Transverse colon (tissue), 4 donors: ENCODE results near the gene PIK3C2G.

Source experiments
- CTCF ChIP-seq, 5 experiments: fragments of 200-600 bp in 3 of 5; fragments of 450-650 bp in 2 of 5; sonication (generic) in 3 of 5; IDR thresholded peaks; 1 replicate in 2 of 5; 2 replicates in 3 of 5; pipeline ENCODE4 v1.5.1; 2016 to 2017; ENCODE audit warnings: antibody characterized with exemption in 5 of 5, inconsistent platforms in 3 of 5, mild to moderate bottlenecking in 2 of 5, moderate library complexity in 1 of 5
- EP300 ChIP-seq: sonication (generic); formaldehyde crosslinking; IDR thresholded peaks from one replicate; pipeline ENCODE4 v1.6.1; 2017; ENCODE audit warnings: antibody characterized with exemption, low read depth
- POLR2A ChIP-seq: fragments of 450-650 bp; IDR thresholded peaks from one replicate; pipeline ENCODE4 v1.6.1; 2016; ENCODE audit warnings: antibody characterized with exemption, mild to moderate bottlenecking, moderate library complexity
- POLR2AphosphoS5 ChIP-seq, 3 donors: sonication (generic); formaldehyde crosslinking; IDR thresholded peaks; one replicate each; pipeline ENCODE4 v1.6.1; 2016; ENCODE audit warnings: antibody characterized with exemption in 3 of 3

- no peak for TF ChIP-seq EP300
- TF ChIP-seq CTCF (IDR thresholded peaks at IDR 0.05): no peak
- TF ChIP-seq POLR2A: no peak
- TF ChIP-seq POLR2AphosphoS5 (IDR thresholded peaks at IDR 0.05): no peak
Observed at GRCh38 chr12:18570543-18570942, 309.2 kb downstream of the PIK3C2G start.
